GM15510 (cell line): ENCODE data around the gene ZNRD2.

Experiments
- POLR2A ChIP-seq: IDR thresholded peaks from 3 replicates; pipeline ENCODE4 v1.6.1; 2011; ENCODE audit warnings: borderline replicate concordance; ENCODE audit not compliant: insufficient read length; ENCODE audit errors: extremely low read depth

The ZNRD2 gene

DNA sequence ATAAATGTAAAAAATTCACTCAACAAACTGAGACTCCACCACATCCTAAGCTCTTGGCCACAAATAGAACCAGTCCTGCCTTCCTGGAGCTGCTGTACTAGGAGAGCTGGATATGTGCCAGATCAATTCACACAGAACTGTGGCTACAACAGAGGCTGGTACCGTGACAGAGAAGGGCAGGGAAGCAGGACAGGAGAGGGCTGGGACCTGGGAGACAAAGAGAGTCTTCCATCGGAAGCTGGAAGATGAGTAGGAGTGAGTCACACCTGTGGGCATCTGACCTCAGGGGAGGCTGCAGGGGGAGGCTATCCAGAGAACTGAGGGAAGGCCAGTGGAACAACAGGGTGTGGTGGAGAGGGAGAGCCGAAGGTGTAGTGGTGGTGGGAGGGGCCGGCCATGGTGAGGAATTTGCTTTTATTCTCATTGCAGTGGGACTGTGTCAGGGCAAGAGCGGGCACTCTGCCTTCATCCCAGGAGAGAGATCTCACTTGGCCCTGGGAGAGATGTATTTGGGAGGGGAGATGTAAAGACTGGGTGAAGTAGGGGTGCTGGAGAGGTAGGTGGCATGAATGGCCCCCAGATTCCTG lies 10.2 kb upstream of the ZNRD2 start:
- TF ChIP-seq POLR2A: no peak

- TF ChIP-seq POLR2A: no peak
Observed at GRCh38 chr11:65560555-65561418, 9.5 kb upstream of the ZNRD2 start.

- TF ChIP-seq POLR2A: no peak
Observed at GRCh38 chr11:65562020-65562419, 8.3 kb upstream of the ZNRD2 start.

DNA sequence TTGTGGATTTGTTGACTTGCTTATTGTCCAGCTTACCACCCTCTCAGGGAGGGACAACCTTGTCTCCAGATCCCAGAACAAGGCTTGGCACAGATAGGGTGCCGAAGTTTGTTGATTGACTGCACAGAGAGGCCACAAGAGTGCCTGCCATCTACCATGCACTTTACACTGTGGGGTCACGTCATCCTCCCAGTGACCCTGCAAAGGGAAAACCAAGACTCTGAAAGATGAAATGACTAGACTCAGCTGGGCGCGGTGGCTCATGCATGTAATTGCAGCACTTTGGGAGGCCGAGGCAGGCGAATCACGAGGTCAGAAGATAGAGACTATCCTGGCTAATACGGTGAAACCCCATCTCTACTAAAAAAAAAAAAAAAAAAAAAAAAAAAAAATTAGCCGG lies 7.5 kb upstream of the ZNRD2 start:
- TF ChIP-seq POLR2A: no peak

DNA sequence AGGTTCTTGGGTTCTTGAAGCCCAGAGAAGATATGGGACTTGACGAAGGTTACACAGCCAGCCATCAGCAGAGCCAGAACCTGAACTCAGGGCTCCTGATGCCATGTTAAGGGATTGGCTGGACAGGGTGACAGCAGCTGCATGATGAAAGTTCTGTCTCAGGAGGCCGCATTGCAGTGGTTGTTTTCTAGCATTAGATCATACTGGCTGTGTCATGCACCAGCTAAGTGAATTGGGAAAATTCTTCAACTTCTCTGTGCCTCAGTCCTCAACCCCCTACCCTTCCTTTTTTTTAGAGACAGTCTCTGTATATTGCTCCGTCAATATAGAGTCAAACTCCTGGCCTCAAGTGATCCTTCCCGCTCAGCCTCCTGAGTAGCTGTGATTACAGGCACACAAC lies 6.7 kb upstream of the ZNRD2 start:
- no peak for TF ChIP-seq POLR2A

DNA sequence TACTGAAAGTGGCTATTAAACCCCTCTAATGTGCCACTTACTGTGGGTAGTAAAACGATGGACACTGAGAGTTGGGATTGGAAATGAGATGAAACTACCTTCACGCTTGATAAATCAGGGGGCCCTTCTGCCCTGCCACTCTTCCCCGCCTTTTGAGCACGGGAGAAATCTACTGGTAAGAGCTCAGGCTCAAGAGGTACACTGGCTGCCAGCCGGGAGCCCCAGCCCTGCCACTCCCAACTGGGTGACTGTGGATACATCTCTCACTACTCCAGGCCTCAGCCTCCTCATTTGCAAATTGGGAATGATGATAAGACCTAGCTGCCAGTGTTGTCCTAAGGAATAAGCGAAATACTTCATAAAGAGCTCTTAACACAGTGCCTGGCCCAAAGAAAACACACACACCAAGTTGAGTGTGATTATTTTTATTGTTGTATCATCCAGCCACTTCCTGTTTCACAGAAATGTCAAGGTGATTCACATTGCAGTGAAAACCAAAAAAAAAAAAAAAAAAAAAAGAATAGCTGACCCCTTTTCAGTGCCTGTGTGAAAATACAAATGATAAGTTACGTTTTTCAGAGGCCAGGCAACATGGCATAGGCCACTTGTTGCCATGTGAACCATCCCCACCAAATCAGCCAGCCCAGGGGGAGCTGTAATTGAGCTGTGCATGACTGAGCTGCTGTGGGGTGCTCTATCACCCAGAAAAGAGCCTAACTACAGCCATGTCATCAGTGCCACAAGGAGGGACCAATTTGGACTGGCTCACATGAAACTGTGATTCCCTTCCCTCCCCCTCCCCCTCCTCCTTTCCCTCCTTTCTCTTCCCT lies 4.4 kb upstream of the ZNRD2 start:
- TF ChIP-seq POLR2A: no peak

DNA sequence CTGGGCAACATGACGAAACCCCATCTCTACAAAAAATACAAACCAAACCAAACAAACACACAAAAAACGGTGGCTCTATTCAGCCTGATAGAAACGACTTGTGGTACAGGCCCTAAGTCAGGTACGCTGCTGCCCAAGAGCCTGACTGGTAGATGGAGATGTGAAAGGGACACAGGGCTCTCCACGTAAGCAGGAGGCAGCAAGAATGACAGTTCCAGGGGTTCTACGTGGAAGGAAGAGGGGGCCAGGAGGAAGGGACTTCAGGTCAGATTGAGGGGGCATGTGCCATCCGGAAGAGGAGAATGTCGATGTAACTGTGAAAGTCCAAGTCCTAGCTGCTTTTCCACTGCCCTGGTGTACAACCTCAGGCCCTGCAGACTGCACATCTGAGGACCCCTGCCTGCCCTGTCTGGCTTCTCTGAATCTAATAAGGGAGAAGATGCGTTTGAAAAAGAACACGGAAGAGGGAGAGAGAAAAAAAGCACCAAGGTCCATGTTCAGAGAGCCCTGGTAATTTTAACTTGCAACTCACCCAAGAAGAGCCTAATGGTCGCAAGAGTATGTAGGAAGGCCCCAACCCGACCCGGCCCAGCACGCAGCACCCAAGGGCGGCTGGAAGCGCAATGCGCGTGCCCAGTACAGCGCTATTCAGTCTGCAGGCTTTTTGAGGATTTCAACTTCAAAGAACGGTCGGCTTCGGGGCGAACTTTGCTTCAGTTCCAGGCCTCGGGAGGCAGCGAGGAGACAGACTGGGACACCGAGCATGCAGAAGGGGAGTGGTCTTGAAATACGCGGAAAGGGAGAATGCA lies 909 bp upstream of the ZNRD2 start:
- no peak for TF ChIP-seq POLR2A

GRCh38 chr11:65571420-65571819 lies 1.1 kb downstream of the ZNRD2 start:
- TF ChIP-seq POLR2A: no peak

- TF ChIP-seq POLR2A: no peak
Observed at GRCh38 chr11:65571940-65572339, 1.7 kb downstream of the ZNRD2 start.

- TF ChIP-seq POLR2A: peak; percentile 52
Observed at GRCh38 chr11:65572356-65573051, 2.2 kb downstream of the ZNRD2 start, which contains the start of gene FAM89B. Gene FAM89B, plus strand, starts transcription at chr11:65572538. Its CDS starts 132 bp downstream, at chr11:65572670.

DNA sequence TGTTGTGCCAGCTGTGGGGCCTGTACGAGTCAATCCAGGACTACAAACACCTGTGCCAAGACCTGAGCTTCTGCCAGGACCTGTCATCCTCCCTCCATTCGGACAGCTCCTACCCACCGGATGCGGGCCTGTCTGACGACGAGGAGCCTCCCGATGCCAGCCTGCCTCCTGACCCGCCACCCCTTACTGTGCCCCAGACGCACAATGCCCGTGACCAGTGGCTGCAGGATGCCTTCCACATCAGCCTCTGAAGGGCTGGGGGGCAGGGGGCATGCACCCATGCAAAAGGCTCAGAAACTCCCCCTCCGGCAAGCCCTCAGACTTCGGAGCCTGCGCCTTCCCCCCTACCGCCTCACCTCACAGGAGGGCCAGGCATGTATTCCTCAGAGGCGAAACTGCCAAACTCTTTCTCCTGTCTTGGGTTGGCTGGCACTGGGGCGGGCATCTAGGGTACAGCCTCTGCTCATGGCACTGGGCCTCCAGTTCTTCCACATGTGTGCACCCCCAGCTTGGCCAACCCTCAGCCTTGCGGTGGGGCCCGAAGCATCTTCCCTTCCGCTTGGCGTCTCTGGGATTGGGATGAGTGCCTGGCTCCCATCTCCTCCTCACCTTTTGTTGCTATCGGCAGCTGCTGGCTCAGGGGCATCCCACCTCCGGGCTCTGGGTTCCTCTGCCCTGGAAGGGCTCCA lies 3.3 kb downstream of the ZNRD2 start:
- TF ChIP-seq POLR2A: no peak

GRCh38 chr11:65574109-65574810 lies 4.0 kb downstream of the ZNRD2 start:
- TF ChIP-seq POLR2A: no peak
